HG03280 (cell line): ENCODE data around the gene TRIM51G.
"Not testable (repeated sequence)": the region's sequence is repeated elsewhere in the genome, so short reads cannot be mapped to it uniquely, and the experiment has no call there.

Source experiments
- ATAC-seq: cut with Tn5 transposase; IDR thresholded peaks from one replicate; pipeline ENCODE4 v1.9.1; 2021; ENCODE audit warnings: mild to moderate bottlenecking, moderate library complexity; ENCODE audit not compliant: unreplicated experiment

TRIM51G gene, protein sequence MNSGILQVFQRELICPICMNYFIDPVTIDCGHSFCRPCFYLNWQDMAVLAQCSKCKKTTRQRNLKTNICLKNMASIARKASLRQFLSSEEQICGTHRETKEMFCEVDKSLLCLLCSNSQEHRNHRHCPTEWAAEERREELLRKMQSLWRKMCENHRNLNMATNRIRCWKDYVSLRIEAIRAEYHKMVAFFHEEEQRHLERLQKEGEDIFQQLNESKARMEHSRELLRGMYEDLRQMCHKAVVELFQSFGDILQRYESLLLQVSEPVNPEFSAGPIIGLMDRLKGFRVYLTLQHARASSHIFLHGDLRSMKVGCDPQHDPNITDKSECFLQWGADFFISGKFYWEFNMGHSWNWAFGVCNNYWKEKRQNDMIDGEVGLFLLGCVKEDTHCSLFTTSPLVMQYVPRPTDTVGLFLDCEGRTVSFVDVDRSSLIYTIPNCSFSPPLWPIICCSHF

DNA sequence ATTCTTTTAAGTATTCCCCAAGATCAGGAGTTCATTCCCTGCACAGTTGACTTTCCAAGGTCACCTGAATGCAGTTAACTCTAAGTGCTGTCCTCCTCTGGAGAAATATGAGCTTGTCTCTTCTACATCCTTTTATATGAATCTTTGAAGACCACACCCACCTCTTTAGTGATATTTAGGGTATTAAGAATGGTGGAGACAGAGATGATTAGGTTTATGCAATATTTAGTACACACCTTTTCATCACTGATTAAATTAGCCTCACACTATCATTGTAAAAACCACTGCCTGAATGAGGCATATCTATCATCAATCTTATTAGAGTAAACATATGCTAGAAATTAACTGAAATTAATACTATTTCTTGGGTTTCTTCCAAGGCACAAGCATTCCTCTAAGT lies at the start of gene TRIM51G:
TSS of gene TRIM51G (minus strand) at position 101 of the 400 bp plus-strand sequence. CDS start 2,190 bp downstream, outside the sequence.
- ATAC-seq, result not testable (repeated sequence)

DNA sequence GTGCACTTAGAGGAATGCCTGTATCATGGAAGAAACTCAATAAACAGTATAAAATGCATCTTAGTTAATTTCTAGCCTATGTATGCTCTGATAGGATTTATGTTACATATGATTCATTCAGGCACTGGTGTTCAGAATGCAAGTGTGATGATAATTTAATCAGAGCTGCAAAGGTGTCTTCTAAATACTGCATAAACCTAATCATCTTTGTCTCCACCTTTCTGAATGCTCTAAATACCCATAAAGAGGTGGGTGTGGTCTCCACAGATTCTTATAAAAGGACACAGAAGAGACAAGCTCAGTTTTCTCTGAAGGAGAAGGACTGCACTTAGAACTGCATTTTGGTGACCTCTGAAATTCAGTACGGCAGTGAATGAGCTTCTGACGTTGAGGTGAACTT lies 44.8 kb upstream of the TRIM51G start, which contains the start of gene TRIM49B:
TSS of gene TRIM49B (plus strand) at position 301 of the 400 bp plus-strand sequence. CDS start 2,777 bp downstream, outside the sequence.
- ATAC-seq, result not testable (repeated sequence)

DNA sequence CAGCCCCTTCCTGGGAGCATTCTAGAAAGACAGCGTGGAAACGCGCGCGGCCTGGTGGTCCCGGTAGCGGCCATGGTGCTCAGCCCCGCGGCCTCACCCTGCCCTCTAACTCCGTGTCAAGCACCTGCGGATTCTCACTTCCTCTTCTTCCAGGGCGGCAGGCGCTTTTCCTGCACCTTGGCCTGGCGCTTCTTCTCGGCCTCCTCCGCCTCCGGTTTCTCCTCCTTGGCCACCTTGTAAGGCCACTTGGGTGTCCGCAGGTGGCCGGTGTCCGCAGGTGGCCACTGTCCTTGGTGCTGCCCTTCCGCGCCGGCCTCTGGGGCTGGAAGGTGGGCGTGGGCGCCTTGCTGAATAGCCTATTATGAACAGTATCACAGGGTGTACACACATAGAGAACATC lies 15.1 kb downstream of the TRIM51G start:
- not testable (repeated sequence) for ATAC-seq

- ATAC-seq, result not testable (repeated sequence)
Observed at GRCh38 chr11:48955315-48956049, 28.2 kb downstream of the TRIM51G start.

DNA sequence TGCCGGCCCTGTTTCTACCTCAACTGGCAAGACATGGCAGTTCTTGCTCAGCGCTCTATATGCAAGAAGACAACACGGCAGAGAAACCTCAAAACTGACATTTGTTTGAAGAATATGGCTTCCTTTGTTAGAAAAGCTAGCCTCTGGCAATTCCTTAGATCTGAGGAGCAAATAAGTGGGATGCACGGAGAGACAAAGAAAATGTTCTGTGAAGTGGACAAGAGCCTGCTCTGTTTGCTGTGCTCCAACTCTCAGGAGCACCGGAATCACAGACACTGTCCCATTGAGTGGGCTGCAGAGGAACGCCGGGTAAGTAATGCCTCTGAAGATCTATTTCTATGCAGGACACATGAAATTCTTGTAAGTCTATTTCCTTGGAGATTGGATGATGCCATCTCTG lies 37.9 kb downstream of the TRIM51G start:
- ATAC-seq, result not testable (repeated sequence)
